Activated CD8-positive, alpha-beta memory T cell treated with anti-CD3 and anti-CD28 coated beads for 24 hours (primary cell): ENCODE measurements around the gene PTPRN2.
"Not testable (repeated sequence)": the region's sequence is repeated elsewhere in the genome, so short reads cannot be mapped to it uniquely, and the experiment has no call there.

Experiments used
- DNase-seq: peaks from one replicate; pipeline ENCODE4 v3.0.0-alpha.2; 2020

PTPRN2 gene

GRCh38 chr7:157949711-157950110, 637.9 kb downstream of the PTPRN2 start:
- DNase-seq: no peak

GRCh38 chr7:157947504-157947903, 640.1 kb downstream of the PTPRN2 start:
- no peak for DNase-seq

- DNase-seq: no peak
Observed at GRCh38 chr7:157946398-157947060, 641.1 kb downstream of the PTPRN2 start.

- no peak for DNase-seq
Observed at GRCh38 chr7:157945401-157945800, 642.2 kb downstream of the PTPRN2 start.

- no peak for DNase-seq
Observed at GRCh38 chr7:157944734-157945291, 642.8 kb downstream of the PTPRN2 start.

GRCh38 chr7:157944051-157944450, 643.6 kb downstream of the PTPRN2 start:
- no peak for DNase-seq

- no peak for DNase-seq
Observed at GRCh38 chr7:157943561-157943960, 644.1 kb downstream of the PTPRN2 start.

- no peak for DNase-seq
Observed at GRCh38 chr7:157941210-157941609, 646.4 kb downstream of the PTPRN2 start.

GRCh38 chr7:157940497-157940896, 647.1 kb downstream of the PTPRN2 start:
- DNase-seq: no peak

GRCh38 chr7:157938211-157938610, 649.4 kb downstream of the PTPRN2 start:
- DNase-seq: no peak

GRCh38 chr7:157937406-157937805, 650.2 kb downstream of the PTPRN2 start:
- peak; percentile 15 for DNase-seq

- peak; percentile 7 for DNase-seq
Observed at GRCh38 chr7:157936976-157937375, 650.6 kb downstream of the PTPRN2 start.

GRCh38 chr7:157935721-157936120, 651.9 kb downstream of the PTPRN2 start:
- DNase-seq: peak; percentile 1

GRCh38 chr7:157933219-157934155, 654.1 kb downstream of the PTPRN2 start:
- DNase-seq: not testable (repeated sequence)

GRCh38 chr7:157932498-157933218, 655.0 kb downstream of the PTPRN2 start:
- no peak for DNase-seq

GRCh38 chr7:157930926-157931466, 656.6 kb downstream of the PTPRN2 start:
- DNase-seq: no peak

- no peak for DNase-seq
Observed at GRCh38 chr7:157930441-157930840, 657.2 kb downstream of the PTPRN2 start.

GRCh38 chr7:157929671-157930070, 658.0 kb downstream of the PTPRN2 start:
- DNase-seq: no peak

- no peak for DNase-seq
Observed at GRCh38 chr7:157928808-157929425, 658.7 kb downstream of the PTPRN2 start.

- no peak for DNase-seq
Observed at GRCh38 chr7:157928171-157928794, 659.3 kb downstream of the PTPRN2 start.

- peak; percentile 61 for DNase-seq
Observed at GRCh38 chr7:157927313-157927925, 660.2 kb downstream of the PTPRN2 start.
